Measurements from ENCODE around the gene COL2A1.

DNA sequence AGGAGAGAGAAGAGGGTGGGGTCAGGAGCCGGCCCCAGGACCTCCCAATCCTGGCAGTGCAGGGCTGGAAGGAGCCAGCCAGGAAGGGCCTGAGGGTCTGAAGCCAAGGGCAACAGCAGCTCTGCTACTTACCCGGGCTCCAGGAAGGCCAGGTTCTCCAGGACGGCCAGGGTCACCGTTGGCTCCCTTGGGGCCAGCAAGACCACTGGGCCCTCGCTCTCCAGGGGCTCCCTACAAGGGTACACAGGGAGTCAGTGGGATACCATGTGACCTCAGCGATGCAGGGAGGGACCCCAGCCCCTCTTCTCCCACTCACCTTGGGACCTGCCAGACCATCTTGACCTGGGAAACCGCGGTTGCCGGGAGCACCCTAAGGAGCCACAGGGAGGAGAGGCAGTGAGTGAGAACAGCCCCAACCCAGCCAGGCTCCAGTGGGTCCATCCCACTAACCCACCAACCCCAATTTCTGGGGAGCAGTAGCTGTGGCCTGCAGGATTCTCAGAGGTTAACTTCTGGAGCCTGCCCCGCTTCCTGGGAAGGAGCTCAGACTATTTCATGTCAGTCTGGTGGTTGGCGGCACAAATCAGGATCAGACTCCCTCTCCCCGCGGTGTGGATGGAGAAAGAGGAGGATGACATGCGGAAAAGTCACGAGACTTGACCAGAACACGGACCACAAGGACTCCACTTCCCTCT, 18.5 kb downstream of the COL2A1 start:
- TF ChIP-seq ZNF239 (tag by site-specific recombination; IDR thresholded peaks at IDR 0.05) (no peak), ZNF501 (tag by site-specific recombination; IDR thresholded peaks at IDR 0.05) (no peak)

Data from HEK293 (cell line).